KG1 (cell line): Measurements from ENCODE around the gene AK5.
"Not testable (repeated sequence)": the region's sequence is repeated elsewhere in the genome, so short reads cannot be mapped to it uniquely, and the experiment has no call there.

Source experiments
- DNase-seq: peaks from one replicate; lab custom pipeline; 2025; lab: John Stamatoyannopoulos, UW

The AK5 gene

GRCh38 chr1:77499466-77499865 is 217.6 kb downstream of the AK5 start:
- no peak for DNase-seq

- no peak for DNase-seq
These were observed 223.2 kb downstream of the AK5 start for GRCh38 chr1:77504986-77505385.

GRCh38 chr1:77506771-77507170 is 225.0 kb downstream of the AK5 start:
- no peak for DNase-seq

- DNase-seq = no peak
These were observed 227.3 kb downstream of the AK5 start for GRCh38 chr1:77509051-77509492.

GRCh38 chr1:77509898-77510297 is 228.1 kb downstream of the AK5 start:
- DNase-seq = no peak

GRCh38 chr1:77511440-77511840 is 229.6 kb downstream of the AK5 start:
- no peak for DNase-seq

GRCh38 chr1:77512650-77513049 is 230.8 kb downstream of the AK5 start:
- not testable (repeated sequence) for DNase-seq

GRCh38 chr1:77513839-77514763 is 232.3 kb downstream of the AK5 start:
- DNase-seq = no peak

- DNase-seq = no peak
These were observed 233.3 kb downstream of the AK5 start for GRCh38 chr1:77514921-77515776.

- DNase-seq = no peak
These were observed 234.3 kb downstream of the AK5 start for GRCh38 chr1:77516106-77516505.

- no peak for DNase-seq
These were observed 242.2 kb downstream of the AK5 start for GRCh38 chr1:77524038-77524437.

- DNase-seq = not testable (repeated sequence)
These were observed 249.3 kb downstream of the AK5 start for GRCh38 chr1:77531149-77531548.

GRCh38 chr1:77531596-77532280 is 249.9 kb downstream of the AK5 start:
- DNase-seq = not testable (repeated sequence)

GRCh38 chr1:77532641-77533040 is 250.8 kb downstream of the AK5 start:
- DNase-seq = no peak

- DNase-seq = peak; percentile 50
These were observed 252.0 kb downstream of the AK5 start for GRCh38 chr1:77533660-77534305.

- no peak for DNase-seq
These were observed 252.6 kb downstream of the AK5 start for GRCh38 chr1:77534456-77534855.

- no peak for DNase-seq
These were observed 255.0 kb downstream of the AK5 start for GRCh38 chr1:77536813-77537212.

GRCh38 chr1:77538956-77539518 is 257.2 kb downstream of the AK5 start:
- no peak for DNase-seq

GRCh38 chr1:77539519-77540142 is 257.8 kb downstream of the AK5 start:
- no peak for DNase-seq

- DNase-seq = no peak
These were observed 258.8 kb downstream of the AK5 start for GRCh38 chr1:77540501-77541161.
